Limb (tissue), 2 donors: ENCODE results near the gene COL8A1.

ENCODE experiments used
- DNase-seq, 2 donors: peaks; one replicate each; pipeline ENCODE4 v3.0.0-alpha.2; 2016; ENCODE audit errors: extremely low spot score in 2 of 2

The COL8A1 gene

GRCh38 chr3:99760031-99760430, 121.6 kb downstream of the COL8A1 start:
- no peak for DNase-seq

GRCh38 chr3:99760629-99761028, 122.2 kb downstream of the COL8A1 start:
- no peak for DNase-seq

DNA sequence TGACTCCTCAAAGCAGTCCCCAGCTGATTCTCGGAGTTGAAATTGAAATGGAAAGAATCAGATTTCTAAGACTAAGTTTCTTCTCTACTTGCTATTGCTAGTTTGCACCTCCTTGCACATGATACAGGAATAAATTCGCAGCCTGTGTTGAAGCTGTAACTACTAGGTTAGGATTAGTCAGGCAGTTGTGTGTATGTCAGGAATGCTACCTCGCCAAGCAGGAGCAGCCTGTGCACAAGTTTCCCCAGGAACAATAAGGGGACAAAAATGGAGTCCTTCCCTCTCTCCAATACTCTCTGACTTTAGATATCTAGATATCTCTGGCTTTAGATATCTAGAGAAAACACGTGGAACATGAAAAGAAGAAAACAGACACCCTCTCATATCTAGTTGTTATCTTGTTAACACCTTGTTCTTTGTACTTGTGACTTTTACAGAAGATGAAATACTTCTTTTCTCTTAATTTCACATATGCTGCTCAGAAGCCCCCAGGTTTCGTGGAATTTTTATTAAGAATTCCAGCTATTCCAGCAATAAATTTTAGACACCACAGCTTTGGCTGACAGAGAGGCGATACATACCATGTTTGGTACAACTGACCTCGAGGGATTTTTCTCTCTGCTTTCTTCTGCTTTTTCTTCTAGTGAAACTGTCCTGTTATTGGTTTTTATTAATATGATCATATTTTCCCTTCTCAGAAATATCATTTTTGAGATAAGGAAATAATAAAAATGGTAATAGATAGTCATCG, 123.2 kb downstream of the COL8A1 start:
- no peak for DNase-seq

GRCh38 chr3:99762901-99763300, 124.5 kb downstream of the COL8A1 start:
- DNase-seq = no peak

DNA sequence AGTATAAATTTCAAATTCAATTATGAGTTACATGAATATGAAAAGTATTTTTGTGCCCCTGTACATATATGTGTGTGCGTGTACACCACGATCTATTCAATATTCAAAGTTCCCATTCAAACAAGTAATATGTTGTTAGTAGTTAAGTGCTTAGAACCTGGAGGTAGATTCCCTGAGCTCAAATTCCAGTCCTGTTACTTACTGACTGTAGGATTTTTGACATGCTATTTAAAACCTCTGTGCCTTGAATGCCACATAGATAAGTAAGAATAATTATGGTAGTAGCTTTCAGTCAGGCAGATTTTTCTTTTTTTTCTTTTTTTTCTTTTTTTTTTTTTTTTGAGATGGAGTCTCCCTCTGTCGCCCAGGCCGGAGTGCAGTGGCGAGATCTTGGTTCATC, 126.0 kb downstream of the COL8A1 start:
- no peak for DNase-seq

DNA sequence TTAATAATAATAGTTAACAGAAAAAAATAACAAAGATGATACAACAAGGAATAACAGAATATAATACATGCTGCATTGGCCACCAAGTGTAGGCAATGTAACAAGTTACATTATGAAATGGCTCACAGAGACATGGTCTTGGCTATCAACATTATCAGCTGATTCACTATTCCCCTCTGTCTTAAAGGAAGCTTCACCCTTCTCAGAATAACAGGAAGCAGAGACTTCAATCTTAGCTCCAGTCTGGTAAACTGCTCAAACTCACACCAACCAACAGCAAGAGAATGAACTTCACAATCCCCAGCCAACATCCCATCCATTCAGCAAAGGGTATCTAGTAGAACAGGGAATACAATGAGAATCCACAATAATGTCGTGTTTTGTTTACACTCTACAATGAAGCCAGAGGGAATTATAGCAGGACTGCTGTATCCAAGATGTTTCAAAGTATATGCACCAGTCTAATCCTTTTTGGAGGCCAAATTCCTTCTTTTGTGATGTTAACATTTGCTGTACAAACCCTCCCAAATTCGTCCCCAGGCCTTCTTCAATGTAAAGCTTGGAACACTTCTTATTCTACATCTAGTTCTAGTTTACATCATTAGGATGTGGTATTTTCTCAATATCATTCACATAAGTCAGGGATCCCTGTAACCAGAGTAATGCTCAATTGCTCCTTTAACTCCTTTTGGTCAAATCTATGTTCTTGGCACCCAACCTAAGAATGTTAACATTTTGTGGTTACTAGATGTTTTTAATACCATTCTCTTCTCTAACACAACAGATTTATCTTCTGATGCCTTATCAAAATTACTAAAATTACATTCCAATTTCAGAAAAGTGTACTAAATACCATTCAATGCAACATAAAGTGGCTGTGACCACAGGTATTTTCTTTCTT, 126.9 kb downstream of the COL8A1 start:
- DNase-seq = no peak

DNA sequence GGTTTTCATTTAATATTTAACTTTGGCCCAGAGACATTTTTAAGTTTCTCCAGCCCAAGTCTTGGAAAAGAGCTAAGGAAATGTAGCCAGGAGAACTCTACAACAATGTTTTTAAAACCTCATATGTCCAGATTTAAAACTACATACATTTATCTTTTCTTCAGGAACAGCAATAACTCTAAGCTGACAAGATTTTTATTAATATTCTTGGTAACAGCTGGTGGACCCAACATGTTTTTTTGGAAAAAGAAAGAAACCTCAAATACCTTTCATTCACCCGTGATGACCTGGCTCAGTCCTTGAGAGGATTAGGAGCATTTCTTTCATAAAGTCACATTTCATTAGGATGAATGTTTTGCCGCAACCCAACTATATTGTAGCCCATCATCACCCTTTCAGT, 128.9 kb downstream of the COL8A1 start:
- no peak for DNase-seq

DNA sequence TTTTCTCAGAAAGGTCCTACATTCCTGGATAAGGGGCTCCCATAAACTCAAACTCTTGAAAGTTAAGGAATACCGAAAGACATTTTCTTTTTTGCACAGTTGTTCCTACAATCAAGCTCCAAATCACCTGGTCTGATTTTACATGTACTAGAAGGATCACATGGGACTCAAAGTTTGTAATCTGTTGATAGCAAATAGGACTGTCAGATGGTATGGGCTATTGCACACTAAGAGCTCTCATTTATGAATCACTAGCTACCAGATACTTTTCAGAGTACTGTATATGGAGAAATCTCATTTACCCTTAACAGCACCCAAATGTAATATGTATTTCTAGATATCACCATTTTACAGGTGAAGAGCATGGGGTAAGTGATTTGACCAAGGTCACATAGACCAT, 129.7 kb downstream of the COL8A1 start:
- DNase-seq = no peak

- DNase-seq = no peak
These were observed 130.6 kb downstream of the COL8A1 start for GRCh38 chr3:99768808-99769501.

DNA sequence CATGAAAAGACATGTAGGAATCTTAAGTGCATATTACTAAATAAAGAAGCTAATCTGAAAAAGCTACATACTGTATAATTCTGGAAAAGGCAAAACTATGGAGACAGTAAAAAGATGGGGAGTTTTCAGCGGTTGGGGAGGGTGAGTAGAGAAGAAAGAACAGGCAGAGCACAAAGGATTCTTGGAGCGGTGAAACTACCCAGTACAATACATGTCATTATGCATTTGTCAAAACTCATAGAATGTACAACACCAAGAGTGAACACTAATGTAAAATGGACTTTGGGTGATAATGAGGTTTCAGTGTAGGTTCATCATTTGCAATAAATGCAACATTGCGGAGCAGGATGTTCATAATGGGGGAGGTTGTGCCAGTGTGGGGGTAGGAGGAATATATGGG, 133.8 kb downstream of the COL8A1 start:
- DNase-seq = no peak

DNA sequence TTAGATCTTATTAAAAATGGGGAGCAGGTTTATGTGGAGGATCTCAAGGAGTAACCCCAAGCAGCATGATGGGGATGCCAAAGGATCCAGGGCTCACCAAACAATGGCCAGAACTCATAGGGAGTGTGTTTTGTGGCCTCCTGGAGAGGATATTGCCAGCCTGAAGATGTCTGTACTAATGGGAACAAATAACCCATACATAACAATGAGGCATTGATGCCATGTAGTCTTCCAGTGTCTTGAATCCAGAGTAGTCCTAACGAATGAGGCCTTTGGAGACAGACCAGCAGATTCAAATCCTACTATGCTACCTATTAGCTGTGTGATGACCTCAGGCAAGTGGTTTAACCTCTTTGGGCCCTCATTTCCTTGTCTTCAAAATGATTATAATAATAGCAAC, 134.3 kb downstream of the COL8A1 start:
- no peak for DNase-seq

GRCh38 chr3:99774467-99774866, 136.1 kb downstream of the COL8A1 start:
- DNase-seq = no peak

- DNase-seq = no peak
These were observed 138.3 kb downstream of the COL8A1 start for GRCh38 chr3:99776516-99777209.

DNA sequence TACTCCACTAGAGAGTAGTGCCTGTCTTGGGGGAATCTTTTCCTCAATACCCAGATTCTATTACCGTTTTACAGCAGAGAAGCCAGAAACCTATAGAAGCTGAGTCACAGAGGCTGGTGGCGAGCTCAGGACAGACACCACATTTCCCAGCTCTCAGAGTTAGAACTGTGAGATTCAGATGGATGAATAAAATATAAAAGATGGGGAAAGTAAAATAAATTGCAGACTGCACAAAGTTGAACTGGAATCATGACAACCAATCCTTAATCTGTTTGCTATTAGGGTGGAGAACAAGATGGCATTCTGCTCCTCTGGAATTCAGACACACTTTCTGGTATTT, 138.8 kb downstream of the COL8A1 start:
- no peak for DNase-seq

DNA sequence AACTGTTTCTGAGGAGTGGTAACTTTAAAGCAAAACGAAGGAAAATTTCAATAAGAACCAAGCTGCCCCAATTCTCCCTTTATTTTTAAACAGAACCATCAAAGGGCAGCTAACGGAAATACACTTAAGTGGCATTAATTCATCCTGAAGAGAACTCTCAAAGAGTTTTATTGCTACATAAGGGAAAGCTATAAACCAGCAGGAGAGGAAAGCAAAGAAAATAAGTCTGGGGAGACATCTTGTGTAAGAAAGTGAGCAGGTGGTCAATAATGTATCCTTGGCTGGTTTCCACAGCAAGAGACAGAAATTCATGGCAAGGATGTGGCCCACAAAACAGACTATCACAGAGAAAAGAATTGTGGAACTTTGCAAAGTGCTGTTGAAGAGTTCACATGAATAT, 139.3 kb downstream of the COL8A1 start:
- no peak for DNase-seq

DNA sequence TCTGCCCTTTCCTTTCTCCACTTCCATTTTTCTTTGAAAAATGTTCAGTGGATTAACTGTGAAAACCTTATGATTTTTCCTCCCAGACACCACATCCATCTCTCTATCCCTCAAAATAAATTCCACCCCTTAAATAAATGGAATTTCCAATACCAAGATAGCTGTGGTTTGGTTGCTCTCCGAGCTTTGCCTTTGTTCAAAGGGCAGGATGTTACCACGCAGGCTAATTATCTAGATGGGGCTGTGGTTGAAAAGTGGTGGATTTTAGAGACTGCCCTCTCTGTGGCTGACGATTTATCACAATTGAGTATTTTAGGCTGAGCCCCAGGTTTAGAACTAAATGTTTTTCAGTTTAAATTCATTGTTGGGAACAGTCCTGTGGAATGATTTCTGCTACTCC, 142.4 kb downstream of the COL8A1 start:
- no peak for DNase-seq

DNA sequence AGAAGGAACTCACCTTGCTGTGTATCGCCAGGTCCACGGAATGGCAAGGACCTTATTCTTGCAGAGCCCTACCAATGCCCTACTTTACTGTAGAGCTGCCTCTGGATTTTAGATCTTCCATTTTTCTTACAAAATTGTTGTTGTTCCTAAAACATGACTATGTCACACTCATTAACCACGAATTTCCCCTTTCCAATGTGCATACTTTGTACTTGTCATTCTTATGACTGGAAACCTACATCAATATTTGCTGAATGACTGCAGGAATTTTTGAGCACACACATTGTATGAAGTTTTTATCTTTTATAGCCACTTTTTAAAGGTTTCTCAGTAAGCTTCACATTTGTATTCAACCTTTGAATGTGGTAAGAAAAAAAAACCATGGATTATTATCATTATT, 143.4 kb downstream of the COL8A1 start:
- no peak for DNase-seq

DNA sequence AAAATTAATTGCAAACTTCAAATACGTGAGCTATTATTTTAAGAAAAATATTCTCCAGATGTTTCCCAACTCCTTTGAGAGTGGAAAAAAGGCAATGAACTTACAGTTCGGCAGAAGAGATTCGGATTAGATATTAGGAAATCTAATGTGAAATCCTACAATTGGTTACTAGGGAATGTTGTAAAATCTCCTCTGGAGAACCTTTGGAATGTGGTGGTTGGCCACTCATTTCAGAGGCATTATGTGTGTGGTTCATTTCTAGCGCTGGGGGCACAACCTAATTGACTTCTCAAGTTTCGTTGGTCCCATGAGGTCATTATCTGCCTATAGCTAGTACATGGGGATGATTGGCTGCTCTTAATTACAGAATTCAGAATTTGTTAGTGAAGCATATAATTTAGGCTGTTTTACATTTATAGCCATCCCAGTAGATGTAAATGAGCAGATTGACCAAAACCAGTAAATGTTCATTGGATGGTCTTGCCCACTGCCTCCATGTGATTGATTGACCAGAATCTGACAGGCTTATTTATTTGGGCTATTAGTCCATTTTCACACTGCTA, 144.7 kb downstream of the COL8A1 start:
- no peak for DNase-seq

DNA sequence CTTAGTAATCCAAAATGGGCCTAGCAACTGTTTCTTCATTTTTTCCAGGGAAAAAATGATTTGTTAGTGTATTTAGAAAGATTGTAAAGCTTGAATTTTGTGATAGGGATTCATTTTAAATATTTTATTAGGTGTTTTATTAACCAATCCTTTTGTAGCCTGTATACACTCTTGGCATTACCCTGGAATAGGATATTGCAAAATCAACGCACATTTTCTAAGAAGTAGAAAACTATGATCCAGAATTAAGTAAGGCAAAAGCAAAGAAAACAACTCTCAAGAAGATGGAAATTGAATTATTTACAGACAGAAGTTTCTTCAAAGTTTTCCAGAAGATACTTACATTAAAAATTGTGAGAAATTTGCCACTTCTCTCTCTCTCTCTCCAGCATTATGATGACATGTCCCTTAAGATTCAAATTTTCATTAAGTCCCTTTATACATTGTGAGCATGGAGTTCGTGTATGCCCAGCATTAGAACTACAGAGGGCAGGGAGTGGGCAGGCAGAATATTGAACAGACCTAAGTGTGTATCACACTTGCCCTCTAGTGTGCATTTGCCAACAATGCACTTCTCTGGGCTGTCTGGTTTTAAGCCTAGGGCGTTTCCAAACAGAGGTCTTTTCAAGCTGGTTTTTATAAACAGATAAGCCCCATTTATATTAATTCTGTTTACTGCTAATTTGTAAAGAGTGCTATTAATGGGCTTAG, 150.8 kb downstream of the COL8A1 start:
- peak in 1 of 2 donors; percentile 62 for DNase-seq

GRCh38 chr3:99794485-99794884, 156.1 kb downstream of the COL8A1 start:
- DNase-seq = no peak

DNA sequence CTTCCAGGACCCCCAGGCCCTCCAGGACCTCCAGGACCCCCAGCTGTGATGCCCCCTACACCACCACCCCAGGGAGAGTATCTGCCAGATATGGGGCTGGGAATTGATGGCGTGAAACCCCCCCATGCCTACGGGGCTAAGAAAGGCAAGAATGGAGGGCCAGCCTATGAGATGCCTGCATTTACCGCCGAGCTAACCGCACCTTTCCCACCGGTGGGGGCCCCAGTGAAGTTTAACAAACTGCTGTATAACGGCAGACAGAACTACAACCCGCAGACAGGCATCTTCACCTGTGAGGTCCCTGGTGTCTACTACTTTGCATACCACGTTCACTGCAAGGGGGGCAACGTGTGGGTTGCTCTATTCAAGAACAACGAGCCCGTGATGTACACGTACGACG, 157.2 kb downstream of the COL8A1 start:
- DNase-seq = no peak
